Measurements from ENCODE around the gene UGT1A8. TPM values are rescaled to one million over a fixed set of nuclear protein-coding genes. Genes with fewer than 3 reads are reported as not detected.
"Not testable (repeated sequence)": the region's sequence is repeated elsewhere in the genome, so short reads cannot be mapped to it uniquely, and the experiment has no call there.

Gene UGT1A8
- total and polyA plus RNA-seq, 2 donors from 2014 or later: 30.0 TPM; not detected in 1

- Histone ChIP-seq H3K9ac (ENCODE audit: low read length in 3 of 3) (no peak overlapping the region), H3K4me3 (ENCODE audit: low read length in 3 of 3) (no peak overlapping the region), H3K36me3 (ENCODE audit: control insufficient read depth in 2 of 3, insufficient read depth in 3 of 3, low read length in 3 of 3) (no peaks in the 10 kb centered on the region), H3K27ac (ENCODE audit: low read depth in 2 of 2, low read length in 2 of 2) (no peak overlapping the region), H3K9me3 (ENCODE audit: control insufficient read depth in 2 of 3, insufficient read depth in 1 of 3, low read length in 3 of 3) (no peaks in the 10 kb centered on the region), H3K4me1 (ENCODE audit: control insufficient read depth in 2 of 3, insufficient read depth in 2 of 3, low read depth in 1 of 3, low read length in 3 of 3) (peaks cover 0 to 11% (median 3%) of the 10 kb centered on the region in 3 donors), H3K27me3 (ENCODE audit: control insufficient read depth, insufficient read depth, low read length) (no peaks in the 10 kb centered on the region)
- TF ChIP-seq CTCF (IDR thresholded peaks at IDR 0.05; ENCODE audit: borderline replicate concordance, extremely low read depth, insufficient read depth): no peak
- no peak for DNase-seq
- no peak for FAIRE-seq
- intact Hi-C loops (cut with DNase I): no loop called here
These were observed 129.2 kb downstream of the UGT1A8 start for GRCh38 chr2:233746475-233747282.

- no peak for TF ChIP-seq CTCF (IDR thresholded peaks at IDR 0.05; ENCODE audit: borderline replicate concordance, extremely low read depth, insufficient read depth)
- Histone ChIP-seq H3K4me3 (ENCODE audit: low read length in 3 of 3) (no peak overlapping the region), H3K27me3 (ENCODE audit: control insufficient read depth, insufficient read depth, low read length) (no peaks in the 10 kb centered on the region), H3K4me1 (ENCODE audit: control insufficient read depth in 2 of 3, insufficient read depth in 2 of 3, low read depth in 1 of 3, low read length in 3 of 3) (peaks cover 0 to 8% (median 5%) of the 10 kb centered on the region in 3 donors), H3K27ac (ENCODE audit: low read depth in 2 of 2, low read length in 2 of 2) (no peak overlapping the region), H3K9ac (ENCODE audit: low read length in 3 of 3) (no peak overlapping the region), H3K36me3 (ENCODE audit: control insufficient read depth in 2 of 3, insufficient read depth in 3 of 3, low read length in 3 of 3) (no peaks in the 10 kb centered on the region), H3K9me3 (ENCODE audit: control insufficient read depth in 2 of 3, insufficient read depth in 1 of 3, low read length in 3 of 3) (no peaks in the 10 kb centered on the region)
- FAIRE-seq (no peak), DNase-seq (no peak)
- intact Hi-C loops (cut with DNase I): no loop called here
These were observed 129.8 kb downstream of the UGT1A8 start for GRCh38 chr2:233747283-233747544.

- DNase-seq; H3K9ac ChIP-seq (ENCODE audit: low read length in 3 of 3); FAIRE-seq; H3K4me3 ChIP-seq (ENCODE audit: low read length in 3 of 3); H3K36me3 ChIP-seq (ENCODE audit: control insufficient read depth in 2 of 3, insufficient read depth in 3 of 3, low read length in 3 of 3); H3K9me3 ChIP-seq (ENCODE audit: control insufficient read depth in 2 of 3, insufficient read depth in 1 of 3, low read length in 3 of 3); H3K27ac ChIP-seq (ENCODE audit: low read depth in 2 of 2, low read length in 2 of 2); H3K27me3 ChIP-seq (ENCODE audit: control insufficient read depth, insufficient read depth, low read length); intact Hi-C loops (cut with DNase I): not testable (repeated sequence)
- peaks cover 0 to 14% (median 2%) of the 10 kb centered on the region in 3 donors for H3K4me1 ChIP-seq (ENCODE audit: control insufficient read depth in 2 of 3, insufficient read depth in 2 of 3, low read depth in 1 of 3, low read length in 3 of 3)
These were observed 133.3 kb downstream of the UGT1A8 start for GRCh38 chr2:233750689-233751088.

GRCh38 chr2:233751212-233752009, 134.0 kb downstream of the UGT1A8 start:
- H3K9ac ChIP-seq (ENCODE audit: low read length in 3 of 3); FAIRE-seq; DNase-seq; H3K36me3 ChIP-seq (ENCODE audit: control insufficient read depth in 2 of 3, insufficient read depth in 3 of 3, low read length in 3 of 3); intact Hi-C loops (cut with DNase I); H3K4me1 ChIP-seq (ENCODE audit: control insufficient read depth in 2 of 3, insufficient read depth in 2 of 3, low read depth in 1 of 3, low read length in 3 of 3); H3K27me3 ChIP-seq (ENCODE audit: control insufficient read depth, insufficient read depth, low read length); H3K9me3 ChIP-seq (ENCODE audit: control insufficient read depth in 2 of 3, insufficient read depth in 1 of 3, low read length in 3 of 3); H3K4me3 ChIP-seq (ENCODE audit: low read length in 3 of 3); H3K27ac ChIP-seq (ENCODE audit: low read depth in 2 of 2, low read length in 2 of 2): not testable (repeated sequence)
